HG03469 (cell line): ENCODE results near the gene UBC.
A peak's percentile ranks its signal among the peaks of the same experiment; 100 is the strongest.
"Not testable (repeated sequence)": the region's sequence is repeated elsewhere in the genome, so short reads cannot be mapped to it uniquely, and the experiment has no call there.

Experiments
- ATAC-seq: cut with Tn5 transposase; IDR thresholded peaks from one replicate; pipeline ENCODE4 v1.9.1; 2021; ENCODE audit warnings: mild to moderate bottlenecking, moderate library complexity, moderate number of reproducible peaks; ENCODE audit not compliant: unreplicated experiment

The UBC gene

GRCh38 chr12:124888260-124888659 is 26.2 kb downstream of the UBC start:
- no peak for ATAC-seq

DNA sequence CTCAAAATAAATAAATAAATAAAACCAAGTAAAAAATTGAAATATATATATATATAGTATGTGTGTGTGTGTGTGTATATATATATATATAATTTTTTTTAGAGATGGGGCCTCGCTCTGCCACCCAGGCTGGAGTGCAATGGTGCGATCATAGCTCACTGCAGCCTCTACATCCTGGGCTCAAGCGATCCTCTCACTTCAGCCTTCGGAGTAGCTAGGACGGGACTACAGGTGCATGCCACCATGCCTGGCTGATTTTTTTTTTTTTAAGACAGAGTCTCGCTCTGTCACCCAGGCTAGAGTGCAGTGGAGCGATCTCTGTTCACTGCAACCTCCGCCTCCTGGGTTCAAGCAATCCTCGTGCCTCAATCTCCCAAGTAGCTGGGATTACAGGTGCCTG is 26.7 kb downstream of the UBC start:
- ATAC-seq = not testable (repeated sequence)

DNA sequence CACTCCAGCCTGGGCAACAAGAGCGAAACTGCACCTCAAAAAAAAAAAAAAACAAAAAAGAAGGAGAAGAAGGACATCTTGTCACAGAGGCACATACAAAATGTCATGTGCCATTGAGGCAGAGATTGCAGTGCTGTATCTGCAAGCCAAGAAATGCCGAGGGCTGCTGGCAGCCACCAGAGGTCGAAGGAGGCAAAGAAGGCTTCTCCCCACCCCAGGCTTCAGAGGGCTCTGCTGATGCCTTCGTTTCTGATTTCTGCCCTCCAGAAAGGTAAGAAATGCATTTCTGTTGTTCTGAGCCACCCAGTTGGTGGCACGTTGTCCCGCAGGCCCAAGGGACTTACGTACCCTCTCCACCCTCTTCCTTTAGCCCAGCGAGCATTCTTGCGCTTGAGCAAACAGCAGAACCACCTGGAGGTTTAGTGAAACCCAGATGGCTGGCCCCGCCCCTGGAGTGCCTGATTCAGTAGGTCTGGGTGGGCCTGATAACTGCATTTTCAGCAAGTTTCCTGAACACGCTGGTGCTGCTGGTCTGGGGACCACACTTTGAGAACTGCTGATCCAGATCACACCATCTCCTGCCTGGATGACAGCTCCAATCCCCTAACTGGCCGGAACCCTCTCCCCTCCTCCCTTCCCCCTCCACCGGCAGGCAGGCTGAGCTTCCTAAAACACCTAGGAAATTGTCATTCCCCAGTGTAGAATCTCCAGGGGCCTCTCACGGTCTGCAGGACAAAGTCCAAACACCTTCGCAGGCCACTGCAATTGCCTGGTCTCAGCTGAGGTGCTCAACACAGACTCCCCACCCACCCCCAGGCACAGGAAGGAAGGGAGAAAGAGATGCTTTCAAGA is 29.6 kb downstream of the UBC start:
- peak; percentile 73 for ATAC-seq

- ATAC-seq = no peak
Measured at GRCh38 chr12:124883263-124884130, 31.0 kb downstream of the UBC start.

- no peak for ATAC-seq
Measured at GRCh38 chr12:124881123-124881522, 33.3 kb downstream of the UBC start.

DNA sequence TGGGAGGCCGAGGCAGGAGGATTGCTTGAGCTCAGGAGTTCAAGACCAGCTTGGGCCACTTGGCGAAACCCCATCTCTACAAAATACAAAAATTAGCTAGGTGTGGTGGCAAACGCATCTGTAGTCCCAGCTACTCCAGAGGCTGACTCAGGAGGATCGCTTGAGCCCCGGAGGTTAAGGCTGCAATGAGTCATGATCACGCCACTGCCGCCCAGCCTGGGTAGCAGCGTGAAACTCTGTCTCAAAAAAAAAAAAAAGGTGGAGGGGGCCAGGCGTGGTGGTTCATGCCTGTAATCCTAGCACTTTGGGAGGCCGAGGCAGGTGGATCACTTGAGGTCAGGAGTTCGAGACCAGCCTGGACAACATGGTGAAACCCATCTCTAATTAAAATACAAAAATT is 34.1 kb downstream of the UBC start:
- ATAC-seq = not testable (repeated sequence)

- no peak for ATAC-seq
Measured at GRCh38 chr12:124878795-124879516, 35.5 kb downstream of the UBC start.

- ATAC-seq = no peak
Measured at GRCh38 chr12:124877423-124877822, 37.0 kb downstream of the UBC start.

DNA sequence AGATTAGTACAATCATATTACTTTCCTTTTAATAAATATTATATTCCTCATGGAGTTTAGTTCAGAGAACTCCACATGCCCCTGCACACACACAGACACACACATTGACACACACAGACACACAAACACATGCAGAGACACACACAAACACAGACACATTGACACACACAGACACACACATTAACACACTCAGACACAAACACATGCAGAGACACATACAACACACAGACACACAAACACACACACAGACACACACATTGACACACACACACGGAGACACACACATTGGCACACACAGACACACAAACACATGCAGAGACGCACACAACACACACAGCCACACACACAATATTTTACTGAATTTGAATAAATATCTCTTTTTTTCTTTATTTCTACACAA is 38.3 kb downstream of the UBC start:
- no peak for ATAC-seq

DNA sequence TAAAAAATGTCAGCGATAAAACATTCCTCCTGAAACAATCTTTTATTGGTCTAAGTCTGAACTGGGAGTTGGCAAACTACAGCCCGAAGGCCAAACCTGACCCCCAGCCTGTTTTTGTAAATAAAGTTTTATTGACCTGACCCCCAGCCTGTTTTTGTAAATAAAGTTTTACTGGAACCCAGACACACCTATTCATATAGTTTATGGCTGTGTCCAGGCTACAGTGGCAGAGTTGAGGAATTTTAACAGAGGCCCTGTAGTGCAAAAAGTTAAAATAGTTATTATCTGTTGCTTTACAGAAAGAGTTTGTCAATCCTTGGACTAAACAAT is 38.7 kb downstream of the UBC start:
- ATAC-seq = no peak

- no peak for ATAC-seq
Measured at GRCh38 chr12:124874988-124875802, 39.3 kb downstream of the UBC start.

- ATAC-seq = no peak
Measured at GRCh38 chr12:124874188-124874587, 40.3 kb downstream of the UBC start.

DNA sequence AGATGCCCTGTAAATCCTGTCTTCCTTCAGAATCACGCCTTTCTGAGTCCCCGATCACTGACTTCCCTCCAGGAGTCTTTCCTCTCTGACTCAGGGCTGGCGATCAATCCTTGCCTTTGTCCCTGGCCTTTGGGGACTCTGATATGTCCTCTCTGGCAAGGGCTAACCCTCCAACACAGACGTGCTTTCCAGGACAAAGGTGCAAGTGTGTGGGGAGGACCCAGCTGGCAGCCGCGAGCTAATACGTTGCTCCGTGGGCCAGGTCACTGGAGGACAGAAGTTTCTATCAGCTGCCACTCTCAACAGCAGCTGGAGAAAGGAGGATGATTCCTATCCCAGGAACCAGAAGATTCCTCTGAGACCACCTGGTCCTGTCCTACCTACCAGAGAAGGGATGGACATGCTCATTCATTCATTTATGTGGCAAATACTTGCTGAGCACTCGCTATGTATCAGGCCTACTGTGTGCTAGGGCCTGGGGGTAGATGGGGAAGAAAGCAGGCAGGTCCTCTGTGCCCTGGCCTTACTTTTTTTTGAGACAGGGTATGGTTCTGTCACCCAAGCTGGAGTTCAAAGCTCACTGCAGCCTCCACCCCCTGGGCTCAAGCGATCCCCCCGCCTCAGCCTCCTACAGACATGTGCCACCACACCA is 42.3 kb downstream of the UBC start:
- no peak for ATAC-seq

GRCh38 chr12:124871297-124871696 is 43.2 kb downstream of the UBC start:
- ATAC-seq = no peak

GRCh38 chr12:124870515-124870914 is 43.9 kb downstream of the UBC start:
- ATAC-seq = no peak

- ATAC-seq = no peak
Measured at GRCh38 chr12:124869059-124869665, 45.3 kb downstream of the UBC start.

DNA sequence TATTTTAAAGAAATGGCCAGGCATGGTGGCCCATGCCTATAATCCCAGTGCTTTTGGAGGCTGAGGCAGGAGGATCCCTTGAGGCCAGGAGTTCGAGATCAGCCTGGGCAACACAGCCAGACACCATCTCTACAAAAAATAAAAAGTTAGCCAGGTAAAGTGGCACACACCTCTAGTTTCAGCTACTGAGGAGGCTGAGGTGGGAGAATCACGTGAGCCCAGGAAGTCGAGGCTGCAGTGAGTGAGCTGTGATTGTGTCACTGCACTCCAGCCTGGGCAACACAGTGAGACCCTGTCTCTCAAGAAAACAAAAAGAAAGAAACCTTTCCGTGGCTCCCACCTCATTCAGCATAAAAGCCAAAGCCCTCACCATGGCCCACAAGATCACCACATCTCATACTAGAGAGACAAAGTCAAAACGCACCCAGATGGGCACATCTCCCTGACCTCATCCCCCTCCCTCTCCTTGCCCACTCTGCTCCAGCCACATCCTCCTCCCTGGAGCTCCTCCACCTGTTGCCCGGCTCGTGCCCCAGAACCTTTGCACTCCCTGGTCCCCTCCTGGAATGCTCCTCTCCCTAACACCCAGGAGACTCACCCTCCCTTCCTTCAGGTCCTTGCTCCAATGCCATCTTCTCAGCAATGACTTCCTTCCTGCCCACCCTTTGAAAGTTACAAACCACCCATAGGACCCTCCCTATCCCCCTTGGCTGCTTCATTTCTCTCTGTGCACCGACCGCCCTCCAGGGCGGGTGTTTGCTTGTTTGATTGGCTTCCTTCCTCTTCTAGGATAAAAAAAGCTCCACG is 46.0 kb downstream of the UBC start:
- ATAC-seq = no peak

GRCh38 chr12:124867401-124867930 is 47.0 kb downstream of the UBC start:
- no peak for ATAC-seq
